Peyer's patch (tissue), 4 donors: ENCODE data around the gene PPP6R3. TPM values are rescaled to one million over a fixed set of nuclear protein-coding genes. Genes with fewer than 3 reads are reported as not detected.
"Not testable (repeated sequence)": the region's sequence is repeated elsewhere in the genome, so short reads cannot be mapped to it uniquely, and the experiment has no call there.

ENCODE experiments used
- DNase-seq, 3 donors: peaks; one replicate each; pipeline ENCODE4 v3.0.0-alpha.2; 2017 to 2019
- H3K27ac ChIP-seq, 4 donors: fragments of 200-600 bp; sonication (generic); one replicate each; pipeline ENCODE4 v1.5.1; 2016 to 2019
- H3K27me3 ChIP-seq, 2 donors: fragments of 200-600 bp; sonication (generic); one replicate each; pipeline ENCODE4 v1.5.1; 2019
- H3K36me3 ChIP-seq, 3 donors: fragments of 200-600 bp; sonication (generic); one replicate each; pipeline ENCODE4 v1.5.1; 2016 to 2019
- H3K4me1 ChIP-seq, 4 donors: fragments of 200-600 bp; sonication (generic); one replicate each; pipeline ENCODE4 v1.5.1; 2016 to 2019
- H3K4me3 ChIP-seq, 4 donors: fragments of 200-600 bp; sonication (generic); 1 replicate in 3 of 4; 2 replicates in 1 of 4; pipeline ENCODE4 v1.5.1; 2016 to 2019; ENCODE audit warnings: mild to moderate bottlenecking in 1 of 4
- H3K9me3 ChIP-seq, 4 donors: fragments of 200-600 bp; sonication (generic); one replicate each; pipeline ENCODE4 v1.5.1; 2016 to 2019; ENCODE audit warnings: mild to moderate bottlenecking in 1 of 4
- POLR2A ChIP-seq, 2 donors: fragments of 450-650 bp; IDR thresholded peaks; one replicate each; pipeline ENCODE4 v1.5.1; 2017; ENCODE audit warnings: antibody characterized with exemption in 2 of 2, mild to moderate bottlenecking in 2 of 2, moderate library complexity in 2 of 2
- total RNA-seq, 4 donors: library from RNA; depleted of rRNA; stranded (reverse); fragments of >200 nt; gene quantifications; one replicate each; pipeline ENCODE4 v1.1.0, GENCODE V29; 2016
- TF ChIP-seq, protein P1 (sequence below), 6 experiments: fragments of 450-650 bp in 4 of 6; fragments of 200-600 bp in 2 of 6; sonication (generic) in 1 of 6; IDR thresholded peaks; one replicate each; pipeline ENCODE4 v1.5.1; 2017 to 2019; ENCODE audit warnings: antibody characterized with exemption in 6 of 6, mild to moderate bottlenecking in 3 of 6, moderate library complexity in 1 of 6

Gene PPP6R3
- total RNA-seq, 4 donors from 2014 or later, result 130 to 282 (median 156) TPM

DNA sequence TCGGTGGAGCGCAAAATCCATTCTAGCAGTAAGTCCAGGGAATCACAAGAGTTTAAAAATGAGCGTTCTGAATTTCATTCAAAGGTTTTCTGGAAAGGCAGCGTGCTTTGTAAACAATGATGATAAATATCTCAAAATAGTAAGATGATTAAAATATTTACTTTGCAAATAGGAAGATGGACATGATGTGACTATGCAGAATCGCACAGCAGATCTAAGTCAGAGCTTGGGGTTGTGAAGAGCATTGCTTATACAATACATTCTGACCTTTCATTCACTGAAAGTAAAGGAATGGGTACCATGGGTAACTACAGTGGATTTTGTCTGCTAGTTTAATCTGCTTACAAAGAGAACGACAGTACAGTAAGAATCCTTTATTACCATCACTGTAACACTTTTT, 77.5 kb downstream of the PPP6R3 start:
- H3K9me3 ChIP-seq, result no peaks in the 10 kb centered on the region
- peaks cover 0 to 48% (median 3%) of the 10 kb centered on the region in 3 donors for H3K36me3 ChIP-seq

DNA sequence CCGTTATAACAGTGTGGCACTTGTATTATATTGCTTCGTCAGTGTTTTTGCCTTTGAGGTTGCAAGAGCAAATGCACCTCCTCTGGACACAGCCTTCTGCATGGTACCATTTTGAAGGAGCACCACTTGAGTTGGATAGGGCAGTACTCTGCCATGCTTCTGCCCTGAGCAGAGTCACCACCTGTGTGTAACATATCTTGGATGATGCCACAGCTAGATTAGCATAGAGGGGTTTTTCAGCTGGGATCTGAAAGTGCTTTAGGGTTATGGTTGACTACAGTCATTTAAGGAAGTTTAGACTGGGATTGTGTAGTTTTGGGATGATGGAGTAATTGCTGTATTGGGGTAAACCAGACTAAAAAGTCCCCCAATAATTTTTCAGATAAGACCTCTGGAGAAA, 78.8 kb downstream of the PPP6R3 start:
- Histone ChIP-seq H3K27ac (no peak overlapping the region), H3K9me3 (no peaks in the 10 kb centered on the region), H3K36me3 (peaks cover 0 to 44% (median 3%) of the 10 kb centered on the region in 3 donors), H3K4me3 (no peak overlapping the region), H3K4me1 (peaks cover 0 to 20% (median 0%) of the 10 kb centered on the region in 4 donors), H3K27me3 (no peaks in the 10 kb centered on the region)
- DNase-seq, result no peak
- TF ChIP-seq POLR2A (IDR thresholded peaks at IDR 0.05), result no peak
- TF ChIP-seq, protein P1, sequence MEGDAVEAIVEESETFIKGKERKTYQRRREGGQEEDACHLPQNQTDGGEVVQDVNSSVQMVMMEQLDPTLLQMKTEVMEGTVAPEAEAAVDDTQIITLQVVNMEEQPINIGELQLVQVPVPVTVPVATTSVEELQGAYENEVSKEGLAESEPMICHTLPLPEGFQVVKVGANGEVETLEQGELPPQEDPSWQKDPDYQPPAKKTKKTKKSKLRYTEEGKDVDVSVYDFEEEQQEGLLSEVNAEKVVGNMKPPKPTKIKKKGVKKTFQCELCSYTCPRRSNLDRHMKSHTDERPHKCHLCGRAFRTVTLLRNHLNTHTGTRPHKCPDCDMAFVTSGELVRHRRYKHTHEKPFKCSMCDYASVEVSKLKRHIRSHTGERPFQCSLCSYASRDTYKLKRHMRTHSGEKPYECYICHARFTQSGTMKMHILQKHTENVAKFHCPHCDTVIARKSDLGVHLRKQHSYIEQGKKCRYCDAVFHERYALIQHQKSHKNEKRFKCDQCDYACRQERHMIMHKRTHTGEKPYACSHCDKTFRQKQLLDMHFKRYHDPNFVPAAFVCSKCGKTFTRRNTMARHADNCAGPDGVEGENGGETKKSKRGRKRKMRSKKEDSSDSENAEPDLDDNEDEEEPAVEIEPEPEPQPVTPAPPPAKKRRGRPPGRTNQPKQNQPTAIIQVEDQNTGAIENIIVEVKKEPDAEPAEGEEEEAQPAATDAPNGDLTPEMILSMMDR (IDR thresholded peaks at IDR 0.05), result no peak

More for the DNA sequence above, 77.5 kb downstream of the PPP6R3 start:
- Histone ChIP-seq H3K27me3 (no peaks in the 10 kb centered on the region), H3K4me3 (no peak overlapping the region), H3K4me1 (peaks cover 0 to 16% (median 0%) of the 10 kb centered on the region in 4 donors), H3K27ac (no peak overlapping the region)
- TF ChIP-seq POLR2A (IDR thresholded peaks at IDR 0.05), result no peak
- TF ChIP-seq, protein P1 (IDR thresholded peaks at IDR 0.05), result no peak
- DNase-seq, result no peak

DNA sequence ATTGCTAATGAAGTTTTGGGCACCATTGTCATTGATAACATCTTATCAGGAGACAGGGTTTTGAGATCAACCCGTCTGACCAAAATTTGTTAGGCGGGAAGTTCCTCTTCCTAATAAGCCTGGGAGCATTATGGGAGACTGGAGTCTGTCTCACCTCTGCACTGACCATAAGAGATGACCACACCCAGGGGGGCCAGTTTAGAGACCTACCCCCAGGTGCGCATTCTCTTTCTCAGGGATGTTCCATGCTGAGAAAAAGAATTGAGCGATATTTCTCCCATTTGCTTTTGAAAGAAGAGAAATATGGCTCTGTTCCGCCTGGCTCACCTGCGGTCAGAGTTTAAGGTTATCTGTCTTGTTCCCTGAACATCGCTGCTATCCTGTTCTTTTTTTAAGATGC, 80.0 kb downstream of the PPP6R3 start:
- DNase-seq, H3K27me3 ChIP-seq, H3K4me3 ChIP-seq, H3K9me3 ChIP-seq, H3K27ac ChIP-seq: not testable (repeated sequence)
- peaks cover 0 to 16% (median 0%) of the 10 kb centered on the region in 4 donors for H3K4me1 ChIP-seq
- H3K36me3 ChIP-seq, result peaks cover 0 to 53% (median 3%) of the 10 kb centered on the region in 3 donors

DNA sequence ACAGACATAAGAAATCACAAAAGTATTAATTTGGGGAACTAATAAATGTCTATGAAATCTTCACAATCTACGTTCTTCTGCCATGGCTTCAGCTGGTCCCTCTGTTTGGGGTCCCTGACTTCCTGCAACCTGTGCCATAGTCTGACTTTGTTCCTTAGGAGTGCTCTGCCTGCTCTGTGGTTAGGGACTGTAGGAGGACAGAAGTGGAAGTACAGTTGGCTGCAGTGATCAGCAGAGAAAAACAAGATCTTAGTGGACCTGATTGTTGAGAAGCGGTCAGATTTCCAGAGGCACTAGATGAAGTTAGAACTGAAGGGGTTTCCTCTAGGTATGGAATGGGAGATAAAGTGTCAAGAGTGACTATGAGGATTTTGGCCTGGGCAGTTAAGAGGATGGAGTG, 80.6 kb downstream of the PPP6R3 start:
- H3K36me3 ChIP-seq, result peaks cover 0 to 59% (median 3%) of the 10 kb centered on the region in 3 donors
- TF ChIP-seq, protein P1 (IDR thresholded peaks at IDR 0.05), result no peak
- no peak for TF ChIP-seq POLR2A (IDR thresholded peaks at IDR 0.05)
- no peak overlapping the region for H3K27ac ChIP-seq
- DNase-seq, result no peak
- no peaks in the 10 kb centered on the region for H3K27me3 ChIP-seq
- no peak overlapping the region for H3K4me3 ChIP-seq
- no peaks in the 10 kb centered on the region for H3K9me3 ChIP-seq
- peaks cover 0 to 15% (median 0%) of the 10 kb centered on the region in 4 donors for H3K4me1 ChIP-seq

DNA sequence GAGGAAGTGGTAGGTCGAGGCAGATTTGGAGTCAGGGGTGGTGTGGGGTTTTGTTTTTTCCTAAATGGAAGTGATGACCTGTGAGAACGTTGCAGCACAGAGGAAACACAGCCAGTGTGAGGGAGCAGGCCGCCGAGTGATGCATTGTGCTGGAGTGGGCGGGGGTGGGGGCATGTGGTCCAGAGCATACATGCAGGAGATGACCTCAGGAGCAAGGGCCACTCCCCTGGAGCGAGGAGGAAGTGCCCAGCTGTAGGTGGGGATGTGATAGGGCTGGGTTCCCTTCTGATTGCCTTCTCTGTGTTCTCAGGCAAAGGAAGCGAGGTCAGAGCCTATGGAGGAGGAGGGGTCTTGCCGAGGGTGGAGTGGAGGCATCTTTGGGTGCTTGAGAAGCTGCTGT, 81.4 kb downstream of the PPP6R3 start:
- Histone ChIP-seq H3K9me3 (no peaks in the 10 kb centered on the region), H3K4me1 (peaks cover 0 to 11% (median 0%) of the 10 kb centered on the region in 4 donors), H3K27me3 (no peaks in the 10 kb centered on the region), H3K27ac (peak overlapping the region in 1 of 4 donors; percentile 57), H3K36me3 (peaks cover 0 to 67% (median 3%) of the 10 kb centered on the region in 3 donors), H3K4me3 (no peak overlapping the region)
- DNase-seq, result no peak
- TF ChIP-seq, protein P1 (IDR thresholded peaks at IDR 0.05), result no peak
- no peak for TF ChIP-seq POLR2A (IDR thresholded peaks at IDR 0.05)

DNA sequence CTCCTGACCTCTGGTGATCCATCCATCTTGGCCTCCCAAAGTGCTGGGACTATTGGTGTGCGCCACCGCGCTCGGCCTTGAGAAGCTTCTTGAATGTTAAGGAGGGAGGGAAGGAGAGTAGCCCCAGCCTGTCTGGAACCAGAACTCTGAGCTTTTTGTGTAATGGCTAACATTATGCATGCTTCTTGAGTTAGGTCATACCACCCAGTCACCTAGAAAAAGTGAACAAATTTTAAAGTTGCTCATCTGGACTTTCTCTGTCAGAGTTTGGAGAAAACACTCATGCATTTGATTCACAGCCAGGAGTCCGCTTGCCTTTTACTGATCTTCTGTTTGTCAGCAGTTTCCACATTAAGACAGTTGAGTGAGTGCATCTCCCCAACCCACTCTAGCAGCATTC, 82.1 kb downstream of the PPP6R3 start:
- peak overlapping the region in 2 of 4 donors; percentile 18 to 57 for H3K27ac ChIP-seq
- no peak overlapping the region for H3K4me3 ChIP-seq
- H3K36me3 ChIP-seq, result peaks cover 0 to 70% (median 3%) of the 10 kb centered on the region in 3 donors
- TF ChIP-seq, protein P1 (IDR thresholded peaks at IDR 0.05), result no peak
- no peak for TF ChIP-seq POLR2A (IDR thresholded peaks at IDR 0.05)
- no peaks in the 10 kb centered on the region for H3K27me3 ChIP-seq
- DNase-seq, result no peak
- no peaks in the 10 kb centered on the region for H3K9me3 ChIP-seq
- peaks cover 0 to 11% (median 0%) of the 10 kb centered on the region in 4 donors for H3K4me1 ChIP-seq
